Cerebellar nuclear complex (tissue), 1 donor: Measurements from ENCODE around the gene PGP.
"Not testable (repeated sequence)": the region's sequence is repeated elsewhere in the genome, so short reads cannot be mapped to it uniquely, and the experiment has no call there.

ENCODE experiments used
- DNase-seq, 2 experiments: peaks; one replicate each; lab custom pipeline; 2025; lab: John Stamatoyannopoulos, UW

The PGP gene

GRCh38 chr16:2214719-2214968 is at the start of gene PGP:
TSS of gene PGP (minus strand) at chr16:2214840. CDS start at chr16:2214777, 63 bp downstream.
- DNase-seq, result peak in 1 of 2 experiments; percentile 83

GRCh38 chr16:2263026-2263425 is 48.4 kb upstream of the PGP start:
- not testable (repeated sequence) for DNase-seq

- DNase-seq, result no peak
Measured at GRCh38 chr16:2260250-2260649, 45.6 kb upstream of the PGP start.

- not testable (repeated sequence) for DNase-seq
Measured at GRCh38 chr16:2258530-2258929, 43.9 kb upstream of the PGP start.

GRCh38 chr16:2257726-2258125 is 43.1 kb upstream of the PGP start:
- DNase-seq, result no peak

GRCh38 chr16:2256531-2257140 is 42.0 kb upstream of the PGP start:
- no peak for DNase-seq

- no peak for DNase-seq
Measured at GRCh38 chr16:2253293-2253692, 38.7 kb upstream of the PGP start.

GRCh38 chr16:2252806-2253148 is 38.1 kb upstream of the PGP start:
- DNase-seq, result no peak

GRCh38 chr16:2251296-2252111 is 36.9 kb upstream of the PGP start, which contains the start of gene ECI1:
TSS of gene ECI1 (minus strand) at chr16:2251587. CDS start at chr16:2251566, 21 bp downstream.
- DNase-seq, result peak; percentile 63 to 74

GRCh38 chr16:2250652-2251295 is 36.1 kb upstream of the PGP start:
- DNase-seq, result no peak

GRCh38 chr16:2246301-2246885 is 31.8 kb upstream of the PGP start:
- DNase-seq, result no peak

- DNase-seq, result no peak
Measured at GRCh38 chr16:2244926-2245795, 30.5 kb upstream of the PGP start.

GRCh38 chr16:2244301-2244700 is 29.7 kb upstream of the PGP start:
- DNase-seq, result no peak

GRCh38 chr16:2243781-2244180 is 29.1 kb upstream of the PGP start:
- DNase-seq, result no peak

- no peak for DNase-seq
Measured at GRCh38 chr16:2243031-2243528, 28.4 kb upstream of the PGP start.

- DNase-seq, result no peak
Measured at GRCh38 chr16:2242598-2242997, 28.0 kb upstream of the PGP start.

- DNase-seq, result not testable (repeated sequence)
Measured at GRCh38 chr16:2240331-2240730, 25.7 kb upstream of the PGP start.

- no peak for DNase-seq
Measured at GRCh38 chr16:2238838-2239675, 24.4 kb upstream of the PGP start.

- DNase-seq, result no peak
Measured at GRCh38 chr16:2238150-2238837, 23.7 kb upstream of the PGP start.

- DNase-seq, result no peak
Measured at GRCh38 chr16:2237493-2238149, 23.0 kb upstream of the PGP start.
